B cell (primary cell): Measurements from ENCODE around the gene ERAP2.
"Not testable (repeated sequence)": the region's sequence is repeated elsewhere in the genome, so short reads cannot be mapped to it uniquely, and the experiment has no call there.

Experiments used
- EZH2 ChIP-seq: IDR thresholded peaks from 2 replicates; pipeline ENCODE4 v1.6.1; 2012; ENCODE audit warnings: borderline replicate concordance, low read depth, mild to moderate bottlenecking, moderate library complexity, low read length; ENCODE audit not compliant: insufficient read depth, poor library complexity, severe bottlenecking
- TF ChIP-seq, protein P1 (sequence below): fragments of 200-600 bp; IDR thresholded peaks from one replicate; pipeline ENCODE4 v1.8.0; 2022; ENCODE audit warnings: antibody characterized with exemption, mild to moderate bottlenecking

- TF ChIP-seq, protein P1, sequence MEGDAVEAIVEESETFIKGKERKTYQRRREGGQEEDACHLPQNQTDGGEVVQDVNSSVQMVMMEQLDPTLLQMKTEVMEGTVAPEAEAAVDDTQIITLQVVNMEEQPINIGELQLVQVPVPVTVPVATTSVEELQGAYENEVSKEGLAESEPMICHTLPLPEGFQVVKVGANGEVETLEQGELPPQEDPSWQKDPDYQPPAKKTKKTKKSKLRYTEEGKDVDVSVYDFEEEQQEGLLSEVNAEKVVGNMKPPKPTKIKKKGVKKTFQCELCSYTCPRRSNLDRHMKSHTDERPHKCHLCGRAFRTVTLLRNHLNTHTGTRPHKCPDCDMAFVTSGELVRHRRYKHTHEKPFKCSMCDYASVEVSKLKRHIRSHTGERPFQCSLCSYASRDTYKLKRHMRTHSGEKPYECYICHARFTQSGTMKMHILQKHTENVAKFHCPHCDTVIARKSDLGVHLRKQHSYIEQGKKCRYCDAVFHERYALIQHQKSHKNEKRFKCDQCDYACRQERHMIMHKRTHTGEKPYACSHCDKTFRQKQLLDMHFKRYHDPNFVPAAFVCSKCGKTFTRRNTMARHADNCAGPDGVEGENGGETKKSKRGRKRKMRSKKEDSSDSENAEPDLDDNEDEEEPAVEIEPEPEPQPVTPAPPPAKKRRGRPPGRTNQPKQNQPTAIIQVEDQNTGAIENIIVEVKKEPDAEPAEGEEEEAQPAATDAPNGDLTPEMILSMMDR: not testable (repeated sequence)
- not testable (repeated sequence) for TF ChIP-seq EZH2
Observed at GRCh38 chr5:96931037-96931436, 54.7 kb downstream of the ERAP2 start.
